Mucosa of rectum (tissue), 2 donors: ENCODE data around the gene KCNMB2.

Experiments
- H3K27ac ChIP-seq, 2 donors: one replicate each; pipeline ENCODE4 v1.7.0; 2013; ENCODE audit warnings: inconsistent platforms in 2 of 2, low read depth in 2 of 2, low read length in 2 of 2
- H3K27me3 ChIP-seq, 2 donors: one replicate each; pipeline ENCODE4 v1.7.0; 2013; ENCODE audit warnings: low read length in 2 of 2; ENCODE audit not compliant: control insufficient read depth in 2 of 2, insufficient read depth in 2 of 2
- H3K36me3 ChIP-seq, 2 donors: one replicate each; pipeline ENCODE4 v1.7.0; 2013; ENCODE audit warnings: low read length in 2 of 2; ENCODE audit not compliant: control insufficient read depth in 2 of 2, insufficient read depth in 2 of 2
- H3K4me1 ChIP-seq, 2 donors: one replicate each; pipeline ENCODE4 v1.7.0; 2013; ENCODE audit warnings: low read length in 2 of 2, mild to moderate bottlenecking in 1 of 2; ENCODE audit not compliant: control insufficient read depth in 2 of 2, insufficient read depth in 2 of 2
- H3K4me3 ChIP-seq, 2 donors: one replicate each; pipeline ENCODE4 v1.7.0; 2013; ENCODE audit warnings: low read length in 2 of 2
- H3K9ac ChIP-seq, 2 donors: one replicate each; pipeline ENCODE4 v1.7.0; 2013; ENCODE audit warnings: low read length in 2 of 2, low read depth in 1 of 2, mild to moderate bottlenecking in 1 of 2
- H3K9me3 ChIP-seq, 2 donors: one replicate each; pipeline ENCODE4 v1.7.0; 2013; ENCODE audit warnings: low read length in 2 of 2; ENCODE audit not compliant: control insufficient read depth in 2 of 2
- donor health status: healthy.
- donor health status: Normal muscosa, but diverticular disease.

KCNMB2 gene

GRCh38 chr3:178765472-178765871, 229.2 kb downstream of the KCNMB2 start:
- Histone ChIP-seq H3K9me3 (no peaks in the 10 kb centered on the region), H3K36me3 (no peaks in the 10 kb centered on the region), H3K4me1 (no peaks in the 10 kb centered on the region), H3K9ac (no peak overlapping the region), H3K4me3 (no peak overlapping the region), H3K27me3 (no peaks in the 10 kb centered on the region), H3K27ac (no peak overlapping the region)

DNA sequence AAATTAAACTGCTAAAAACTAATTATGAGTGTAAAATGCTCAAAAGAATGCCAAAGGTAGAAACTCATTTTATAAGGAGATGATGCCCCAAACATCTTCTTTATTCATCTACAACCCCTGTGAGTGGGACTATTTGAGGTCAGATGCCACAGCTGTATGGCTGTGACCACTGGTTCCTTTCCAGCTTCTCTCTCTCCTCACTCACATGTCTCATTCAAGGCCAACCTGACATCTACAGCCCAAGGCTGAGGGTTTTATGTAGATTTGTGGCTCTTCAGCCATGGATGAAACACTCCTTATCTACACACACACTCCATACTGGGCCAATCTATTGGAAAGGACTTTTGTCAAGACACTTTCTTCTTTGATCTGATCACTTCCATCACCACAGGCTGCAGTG, 231.3 kb downstream of the KCNMB2 start:
- H3K36me3 ChIP-seq, result no peaks in the 10 kb centered on the region
- no peak overlapping the region for H3K4me3 ChIP-seq
- no peaks in the 10 kb centered on the region for H3K9me3 ChIP-seq
- no peaks in the 10 kb centered on the region for H3K4me1 ChIP-seq
- H3K27ac ChIP-seq, result no peak overlapping the region
- H3K27me3 ChIP-seq, result no peaks in the 10 kb centered on the region
- no peak overlapping the region for H3K9ac ChIP-seq

GRCh38 chr3:178768072-178768864, 232.0 kb downstream of the KCNMB2 start:
- Histone ChIP-seq H3K4me3 (no peak overlapping the region), H3K9me3 (no peaks in the 10 kb centered on the region), H3K36me3 (no peaks in the 10 kb centered on the region), H3K27ac (no peak overlapping the region), H3K27me3 (no peaks in the 10 kb centered on the region), H3K4me1 (no peaks in the 10 kb centered on the region), H3K9ac (no peak overlapping the region)

GRCh38 chr3:178771511-178771910, 235.3 kb downstream of the KCNMB2 start:
- Histone ChIP-seq H3K4me3 (no peak overlapping the region), H3K27ac (no peak overlapping the region), H3K9me3 (no peaks in the 10 kb centered on the region), H3K4me1 (no peaks in the 10 kb centered on the region), H3K9ac (no peak overlapping the region), H3K36me3 (no peaks in the 10 kb centered on the region), H3K27me3 (no peaks in the 10 kb centered on the region)

GRCh38 chr3:178772746-178773145, 236.5 kb downstream of the KCNMB2 start:
- Histone ChIP-seq H3K36me3 (no peaks in the 10 kb centered on the region), H3K27ac (no peak overlapping the region), H3K27me3 (no peaks in the 10 kb centered on the region)

DNA sequence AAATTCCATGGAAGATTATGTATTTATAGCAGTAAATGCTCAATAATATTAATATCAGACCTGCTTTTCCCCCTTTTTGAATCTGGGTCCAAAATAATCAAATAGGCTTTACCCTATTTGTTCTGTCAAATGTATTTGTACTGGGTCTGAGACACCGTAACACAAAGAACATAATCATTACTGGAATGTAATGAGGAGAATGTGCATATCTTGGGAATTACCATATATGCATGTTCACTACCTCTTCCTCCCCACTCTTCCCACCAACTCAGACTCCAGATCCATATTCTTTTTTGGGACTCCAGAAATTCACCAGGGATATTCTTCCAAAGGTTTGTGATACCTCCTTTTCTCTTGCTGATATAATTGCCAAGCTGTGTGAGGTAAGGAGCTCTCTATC, 237.1 kb downstream of the KCNMB2 start:
- H3K9ac ChIP-seq, result no peak overlapping the region
- no peaks in the 10 kb centered on the region for H3K27me3 ChIP-seq
- no peaks in the 10 kb centered on the region for H3K4me1 ChIP-seq
- no peaks in the 10 kb centered on the region for H3K9me3 ChIP-seq
- no peak overlapping the region for H3K27ac ChIP-seq
- H3K4me3 ChIP-seq, result no peak overlapping the region
- H3K36me3 ChIP-seq, result no peaks in the 10 kb centered on the region

More at GRCh38 chr3:178772746-178773145, 236.5 kb downstream of the KCNMB2 start:
- Histone ChIP-seq H3K9me3 (no peaks in the 10 kb centered on the region), H3K4me1 (no peaks in the 10 kb centered on the region), H3K4me3 (no peak overlapping the region), H3K9ac (no peak overlapping the region)

DNA sequence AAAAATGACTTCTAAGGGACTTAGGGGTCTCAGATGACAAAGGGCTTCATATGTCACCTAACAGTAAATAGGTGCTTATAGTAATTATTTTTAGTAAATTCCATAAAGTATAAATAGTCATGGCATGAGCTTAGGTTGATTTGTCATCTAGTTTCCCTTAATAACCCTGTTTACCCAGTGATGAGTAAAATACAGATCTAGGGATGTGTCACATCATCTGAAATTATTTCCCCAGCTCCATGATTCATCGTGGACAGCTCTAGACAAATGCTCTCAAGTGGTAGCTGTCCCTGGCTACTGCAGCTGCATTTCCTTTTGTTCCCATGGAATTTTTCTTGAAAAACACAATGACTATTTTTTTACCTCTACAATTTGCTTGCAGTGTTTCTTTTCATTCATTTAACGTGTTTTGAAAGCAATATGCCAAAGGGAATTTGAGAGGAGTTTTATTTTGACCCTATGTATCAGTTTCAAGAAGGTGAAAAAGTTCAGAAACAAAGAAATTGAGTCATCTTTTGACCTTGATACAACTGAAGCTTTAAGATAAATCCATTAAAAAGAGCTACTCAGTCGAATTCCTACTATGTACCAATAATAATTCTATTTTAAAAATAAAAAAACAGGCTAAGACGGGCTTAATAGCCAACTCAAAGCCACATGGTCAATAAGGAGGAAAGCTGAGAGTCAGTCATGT, 241.6 kb downstream of the KCNMB2 start:
- no peaks in the 10 kb centered on the region for H3K4me1 ChIP-seq
- no peaks in the 10 kb centered on the region for H3K27me3 ChIP-seq
- no peak overlapping the region for H3K27ac ChIP-seq
- no peaks in the 10 kb centered on the region for H3K9me3 ChIP-seq
- no peak overlapping the region for H3K4me3 ChIP-seq
- H3K9ac ChIP-seq, result no peak overlapping the region
- no peaks in the 10 kb centered on the region for H3K36me3 ChIP-seq

DNA sequence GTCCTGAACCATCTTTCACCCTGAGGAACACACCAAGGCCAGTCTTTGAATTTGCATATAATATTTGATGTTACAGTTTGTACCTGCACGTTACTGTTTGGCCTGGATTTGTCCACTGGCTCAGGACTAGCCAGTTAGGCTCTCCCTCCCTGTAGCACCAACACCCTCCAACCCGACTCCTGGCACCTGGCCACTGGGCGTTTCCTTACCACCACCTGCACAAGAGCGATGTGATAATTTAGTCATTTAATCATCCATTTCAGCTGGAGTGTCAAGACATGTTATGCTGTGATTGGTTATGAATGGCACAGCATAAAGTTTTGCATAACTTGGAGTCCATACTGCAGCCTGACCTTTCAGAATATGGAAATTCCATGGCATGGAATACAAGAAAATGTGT, 242.4 kb downstream of the KCNMB2 start:
- Histone ChIP-seq H3K4me1 (no peaks in the 10 kb centered on the region), H3K9ac (no peak overlapping the region), H3K4me3 (no peak overlapping the region), H3K36me3 (no peaks in the 10 kb centered on the region), H3K27ac (no peak overlapping the region), H3K27me3 (no peaks in the 10 kb centered on the region), H3K9me3 (no peaks in the 10 kb centered on the region)

GRCh38 chr3:178785961-178786360, 249.7 kb downstream of the KCNMB2 start:
- H3K4me1 ChIP-seq, result no peaks in the 10 kb centered on the region
- H3K27ac ChIP-seq, result no peak overlapping the region
- H3K9ac ChIP-seq, result no peak overlapping the region
- no peaks in the 10 kb centered on the region for H3K27me3 ChIP-seq
- no peak overlapping the region for H3K4me3 ChIP-seq
- no peaks in the 10 kb centered on the region for H3K36me3 ChIP-seq
- no peaks in the 10 kb centered on the region for H3K9me3 ChIP-seq

DNA sequence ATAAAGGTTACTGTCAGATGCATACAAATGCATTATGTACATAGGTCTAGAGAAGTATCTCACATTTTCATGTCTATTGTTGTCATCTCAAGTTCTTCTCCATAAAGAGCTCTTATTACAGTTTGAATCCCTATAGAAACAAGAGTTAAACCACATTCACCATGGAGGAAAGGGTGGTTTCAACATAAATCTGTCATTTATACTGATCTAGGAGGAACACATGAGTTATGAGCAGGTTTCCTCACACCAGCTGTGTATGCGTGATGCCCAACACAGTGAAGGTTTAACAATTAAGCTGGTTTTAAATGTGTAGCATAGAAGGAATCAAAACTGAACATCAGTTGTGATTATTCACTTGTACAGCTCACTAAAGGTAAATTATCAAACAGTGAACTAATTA, 251.7 kb downstream of the KCNMB2 start:
- no peak overlapping the region for H3K9ac ChIP-seq
- H3K9me3 ChIP-seq, result no peaks in the 10 kb centered on the region
- H3K4me1 ChIP-seq, result no peaks in the 10 kb centered on the region
- no peaks in the 10 kb centered on the region for H3K27me3 ChIP-seq
- H3K4me3 ChIP-seq, result no peak overlapping the region
- H3K27ac ChIP-seq, result no peak overlapping the region
- no peaks in the 10 kb centered on the region for H3K36me3 ChIP-seq
